A673 (cell line): ENCODE results near the gene ONECUT1. TPM values are rescaled to one million over a fixed set of nuclear protein-coding genes. Genes with fewer than 3 reads are reported as not detected.
A peak's percentile ranks its signal among the peaks of the same experiment; 100 is the strongest.

ENCODE experiments used
- BruUV-seq: library from RNA; stranded (reverse); fragments of 400-500 nt; replicated peaks from 2 replicates; lab custom pipeline; 2021; lab: Mats Ljungman, UMichigan
- CTCF ChIA-PET: fragments of 300-600 bp; sonication (Branson Sonifier 250); formaldehyde crosslinking; loops from one replicate; lab custom pipeline; 2022; ENCODE audit warnings: antibody characterized with exemption; lab: Charles Lee
- POLR2A ChIA-PET: fragments of 300-600 bp; sonication (Branson Sonifier 250); formaldehyde crosslinking; loops from one replicate; lab custom pipeline; 2022; ENCODE audit warnings: antibody characterized with exemption; ENCODE audit not compliant: low non-redundant PET; lab: Charles Lee
- DNase-seq: peaks from one replicate; pipeline ENCODE4 v3.0.0-alpha.2; 2015; ENCODE audit warnings: low spot score
- H3K27ac ChIP-seq: fragments of 200-600 bp; sonication (generic); 2 replicates; pipeline ENCODE4 v1.5.1; 2016; ENCODE audit warnings: mixed run types, low read depth, mild to moderate bottlenecking, mixed read lengths, antibody characterized with exemption, low read length; ENCODE audit not compliant: poor library complexity, severe bottlenecking
- H3K27me3 ChIP-seq: fragments of 200-600 bp; sonication (generic); replicated peaks from 2 replicates; pipeline ENCODE4 v1.6.1; 2017; ENCODE audit warnings: mixed run types, low read depth, mild to moderate bottlenecking, mixed read lengths, antibody characterized with exemption, low read length; ENCODE audit not compliant: insufficient read depth, poor library complexity
- H3K36me3 ChIP-seq: fragments of 200-600 bp; sonication (generic); 2 replicates; pipeline ENCODE4 v1.6.1; 2016; ENCODE audit warnings: mixed run types, mild to moderate bottlenecking, mixed read lengths, antibody characterized with exemption, low read length; ENCODE audit not compliant: insufficient read depth, poor library complexity, severe bottlenecking
- H3K4me1 ChIP-seq: fragments of 200-600 bp; sonication (generic); 2 replicates; pipeline ENCODE4 v1.6.1; 2017; ENCODE audit warnings: mixed run types, mild to moderate bottlenecking, mixed read lengths, antibody characterized with exemption, low read length; ENCODE audit not compliant: insufficient read depth, poor library complexity, severe bottlenecking
- H3K4me3 ChIP-seq: fragments of 200-600 bp; sonication (generic); 2 replicates; pipeline ENCODE4 v1.5.1; 2016; ENCODE audit warnings: low read depth, mixed run types, mild to moderate bottlenecking, mixed read lengths, low read length; ENCODE audit not compliant: poor library complexity, severe bottlenecking
- H3K9me3 ChIP-seq: fragments of 200-600 bp; sonication (generic); 2 replicates; pipeline ENCODE4 v1.6.1; 2016; ENCODE audit warnings: mixed run types, low read depth, mild to moderate bottlenecking, mixed read lengths, antibody characterized with exemption, low read length; ENCODE audit not compliant: poor library complexity, severe bottlenecking
- EZH2 ChIP-seq: fragments of 200-600 bp; sonication (generic); IDR thresholded peaks from 2 replicates; pipeline ENCODE4 v1.6.1; 2017; ENCODE audit warnings: borderline replicate concordance, low read depth, mild to moderate bottlenecking, mixed read lengths, antibody characterized with exemption, low read length; ENCODE audit not compliant: poor library complexity, severe bottlenecking
- intact Hi-C: fragments of 100-400 bp; cut with micrococcal nuclease; formaldehyde crosslinking; loops from one replicate; pipeline ENCODE4 v1.10.0; 2022; ENCODE audit not compliant: unreplicated experiment
- total RNA-seq: library from RNA; stranded (reverse); gene quantifications from 2 replicates; pipeline ENCODE4 v1.2.3, GENCODE V29; 2021
- TF ChIP-seq, protein P1 (sequence below): fragments of 300-800, 200-600 bp; sonication (generic); conservative IDR thresholded peaks from 2 replicates; pipeline ENCODE4 v1.5.1; 2017; ENCODE audit warnings: low read depth, mild to moderate bottlenecking, antibody characterized with exemption, low read length, moderate library complexity, mixed read lengths

ONECUT1 gene
- total RNA-seq, 1 experiment from 2014 or later, result not detected

DNA sequence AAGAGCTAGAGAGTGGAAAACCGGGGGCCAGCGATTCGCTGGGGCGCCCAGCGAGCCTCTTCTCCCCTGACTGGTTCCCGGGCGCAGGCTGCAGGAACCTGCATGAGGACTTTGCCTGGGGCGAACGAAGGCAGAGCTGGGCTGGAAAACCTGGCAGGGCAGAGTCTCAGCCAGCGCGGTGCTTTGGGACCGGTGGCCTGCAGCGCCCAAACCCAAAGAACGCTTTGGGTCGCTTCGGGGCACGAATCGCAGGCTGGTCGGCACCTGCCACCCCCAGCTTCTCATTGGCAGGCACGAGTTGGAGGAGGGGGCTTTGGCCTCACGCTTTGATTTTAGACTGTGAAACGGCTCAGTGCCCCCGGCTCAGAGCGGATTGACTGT is 3.0 kb downstream of the ONECUT1 start:
- H3K27me3 ChIP-seq, result peaks cover 98% of the 10 kb centered on the region
- no peak for DNase-seq
- TF ChIP-seq EZH2, result peak; percentile 31
- TF ChIP-seq, protein P1, sequence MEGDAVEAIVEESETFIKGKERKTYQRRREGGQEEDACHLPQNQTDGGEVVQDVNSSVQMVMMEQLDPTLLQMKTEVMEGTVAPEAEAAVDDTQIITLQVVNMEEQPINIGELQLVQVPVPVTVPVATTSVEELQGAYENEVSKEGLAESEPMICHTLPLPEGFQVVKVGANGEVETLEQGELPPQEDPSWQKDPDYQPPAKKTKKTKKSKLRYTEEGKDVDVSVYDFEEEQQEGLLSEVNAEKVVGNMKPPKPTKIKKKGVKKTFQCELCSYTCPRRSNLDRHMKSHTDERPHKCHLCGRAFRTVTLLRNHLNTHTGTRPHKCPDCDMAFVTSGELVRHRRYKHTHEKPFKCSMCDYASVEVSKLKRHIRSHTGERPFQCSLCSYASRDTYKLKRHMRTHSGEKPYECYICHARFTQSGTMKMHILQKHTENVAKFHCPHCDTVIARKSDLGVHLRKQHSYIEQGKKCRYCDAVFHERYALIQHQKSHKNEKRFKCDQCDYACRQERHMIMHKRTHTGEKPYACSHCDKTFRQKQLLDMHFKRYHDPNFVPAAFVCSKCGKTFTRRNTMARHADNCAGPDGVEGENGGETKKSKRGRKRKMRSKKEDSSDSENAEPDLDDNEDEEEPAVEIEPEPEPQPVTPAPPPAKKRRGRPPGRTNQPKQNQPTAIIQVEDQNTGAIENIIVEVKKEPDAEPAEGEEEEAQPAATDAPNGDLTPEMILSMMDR, result no peak
- no peaks in the 10 kb centered on the region for H3K9me3 ChIP-seq
- POLR2A ChIA-PET, result no interaction called here
- intact Hi-C loops, result no loop called here
- no TSS peak for BruUV-seq
- H3K4me3 ChIP-seq, result no peak overlapping the region
- CTCF ChIA-PET, result no interaction called here
- no peaks in the 10 kb centered on the region for H3K36me3 ChIP-seq
- no peak overlapping the region for H3K27ac ChIP-seq
- H3K4me1 ChIP-seq, result peaks cover 4% of the 10 kb centered on the region

DNA sequence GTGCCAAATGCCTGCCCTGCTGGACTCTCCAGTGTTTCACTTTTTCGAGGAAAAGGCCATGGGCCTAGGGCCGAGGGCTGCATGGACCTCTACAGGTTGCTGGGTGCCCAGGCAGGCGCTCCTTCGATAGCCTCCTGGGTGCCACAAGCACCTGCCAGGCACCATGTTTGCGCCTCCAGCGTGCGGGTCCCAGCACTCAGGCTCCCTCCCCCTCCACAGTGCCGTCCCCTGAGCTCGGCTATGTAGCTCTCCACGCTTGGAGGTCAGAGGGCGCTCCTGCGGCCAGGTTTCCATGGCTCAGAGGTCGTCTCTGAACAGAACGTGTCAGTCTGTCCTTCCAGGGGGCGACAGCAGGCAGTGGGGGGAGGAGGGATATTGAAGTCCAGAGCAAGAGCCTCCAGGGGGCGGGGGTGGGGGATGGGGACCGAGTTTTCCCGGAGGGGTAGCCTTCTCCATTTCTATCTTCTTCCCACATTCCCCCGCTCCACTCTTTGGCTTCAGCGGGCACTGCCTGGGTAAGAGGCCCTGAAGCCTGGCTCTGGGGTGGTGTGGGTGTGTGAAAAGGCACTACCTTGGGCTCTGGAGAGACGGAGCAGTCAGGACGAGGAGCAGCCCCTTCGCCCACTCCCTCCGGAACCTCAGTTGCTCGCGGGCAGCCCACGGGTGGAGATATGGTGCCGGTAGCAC is 3.6 kb downstream of the ONECUT1 start:
- ChIA-PET POLR2A (no interaction called here), CTCF (no interaction called here)
- intact Hi-C loops, result no loop called here
- DNase-seq, result no peak
- peaks cover 4% of the 10 kb centered on the region for H3K4me1 ChIP-seq
- no peak overlapping the region for H3K4me3 ChIP-seq
- H3K36me3 ChIP-seq, result no peaks in the 10 kb centered on the region
- peaks cover 98% of the 10 kb centered on the region for H3K27me3 ChIP-seq
- no TSS peak for BruUV-seq
- H3K27ac ChIP-seq, result no peak overlapping the region
- H3K9me3 ChIP-seq, result no peaks in the 10 kb centered on the region
- TF ChIP-seq, protein P1, result no peak
- TF ChIP-seq EZH2, result no peak

DNA sequence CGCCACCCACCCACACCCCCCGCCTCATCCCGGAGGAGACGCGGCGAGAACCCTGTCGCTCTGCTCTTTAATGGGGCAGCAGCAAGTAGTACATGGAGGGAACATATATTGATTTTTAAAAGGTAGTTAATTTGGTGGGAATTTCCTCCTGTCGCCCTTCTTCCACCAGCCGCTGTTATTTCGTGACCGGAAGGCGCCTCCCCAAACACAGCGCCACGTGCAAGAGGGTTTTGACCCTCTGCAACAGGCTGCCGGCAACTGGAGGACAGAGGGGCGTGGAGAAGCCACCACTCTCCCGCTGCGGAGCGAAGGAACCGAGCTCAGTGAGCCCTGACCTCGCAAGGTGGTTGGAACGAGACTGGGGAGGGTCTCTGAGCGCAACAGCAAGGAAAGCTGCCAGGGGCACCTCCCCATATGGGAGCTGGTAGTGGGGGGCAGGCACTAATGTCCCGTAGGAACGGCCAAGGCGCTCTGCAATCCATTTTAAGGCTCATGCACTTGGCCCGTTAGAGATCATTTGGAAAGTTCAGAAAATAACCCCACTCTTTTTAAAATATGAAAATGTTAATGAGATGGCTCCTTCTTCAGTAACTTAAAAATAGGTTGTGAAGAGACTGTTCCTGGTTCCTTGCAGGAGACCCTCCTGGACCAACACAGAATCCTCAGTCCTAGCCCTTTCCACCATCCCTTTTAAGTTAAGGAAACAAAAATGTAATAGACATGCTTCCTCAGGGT is 4.3 kb downstream of the ONECUT1 start:
- Histone ChIP-seq H3K9me3 (no peaks in the 10 kb centered on the region), H3K4me3 (no peak overlapping the region), H3K27ac (no peak overlapping the region), H3K36me3 (no peaks in the 10 kb centered on the region), H3K4me1 (peaks cover 4% of the 10 kb centered on the region), H3K27me3 (peaks cover 98% of the 10 kb centered on the region)
- DNase-seq, result no peak
- no TSS peak for BruUV-seq
- CTCF ChIA-PET, result no interaction called here
- intact Hi-C loops, result loop anchor here (2.0 kb wide), 1 partner anchor 931 kb away; no protein-coding TSS in a partner anchor
- POLR2A ChIA-PET, result no interaction called here
- TF ChIP-seq, protein P1, result no peak
- peak; percentile 88 for TF ChIP-seq EZH2
